GM19372 (cell line): ENCODE data around the gene HIBCH.
"Not testable (repeated sequence)": the region's sequence is repeated elsewhere in the genome, so short reads cannot be mapped to it uniquely, and the experiment has no call there.

Source experiments
- ATAC-seq: cut with Tn5 transposase; IDR thresholded peaks from one replicate; pipeline ENCODE4 v1.9.1; 2021; ENCODE audit warnings: mild to moderate bottlenecking, low read depth, moderate library complexity; ENCODE audit not compliant: unreplicated experiment

HIBCH gene

DNA sequence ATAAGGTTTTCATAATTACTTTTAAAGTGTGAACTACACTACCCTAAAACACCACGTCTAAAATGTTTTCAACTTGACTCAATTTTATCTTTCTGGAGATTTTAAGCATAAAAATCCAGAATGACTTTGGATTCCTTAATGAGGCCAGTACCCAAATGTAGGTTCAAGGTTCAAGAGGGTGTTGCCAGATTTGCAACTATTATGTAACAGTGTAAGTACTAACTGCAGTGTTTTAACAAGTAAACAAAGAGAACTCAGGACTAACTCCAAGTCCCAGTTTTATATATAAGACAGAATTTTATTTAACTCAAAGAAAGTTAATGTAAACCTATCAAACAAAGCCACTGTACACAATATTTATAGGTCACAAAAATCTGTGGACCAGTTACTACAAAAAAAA, 5.7 kb downstream of the HIBCH start:
- no peak for ATAC-seq

DNA sequence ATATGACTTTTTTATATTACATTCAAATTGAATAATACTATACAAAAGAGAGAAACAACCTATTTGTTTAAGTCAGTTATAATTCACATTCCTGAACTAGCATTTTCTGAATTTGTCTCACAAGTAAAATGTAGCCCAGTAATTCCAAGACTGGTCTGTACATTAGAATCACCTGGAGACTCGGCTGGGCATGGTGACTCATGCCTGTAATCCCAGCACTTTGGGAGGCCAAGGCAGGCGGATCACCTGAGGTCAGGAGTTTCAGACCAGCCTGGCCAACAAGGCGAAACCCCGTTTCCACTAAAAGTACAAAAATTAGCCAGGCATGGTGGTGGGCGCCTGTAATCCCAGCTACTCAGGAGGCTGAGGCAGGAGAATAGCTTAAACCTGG, 7.0 kb downstream of the HIBCH start:
- ATAC-seq, result not testable (repeated sequence)

DNA sequence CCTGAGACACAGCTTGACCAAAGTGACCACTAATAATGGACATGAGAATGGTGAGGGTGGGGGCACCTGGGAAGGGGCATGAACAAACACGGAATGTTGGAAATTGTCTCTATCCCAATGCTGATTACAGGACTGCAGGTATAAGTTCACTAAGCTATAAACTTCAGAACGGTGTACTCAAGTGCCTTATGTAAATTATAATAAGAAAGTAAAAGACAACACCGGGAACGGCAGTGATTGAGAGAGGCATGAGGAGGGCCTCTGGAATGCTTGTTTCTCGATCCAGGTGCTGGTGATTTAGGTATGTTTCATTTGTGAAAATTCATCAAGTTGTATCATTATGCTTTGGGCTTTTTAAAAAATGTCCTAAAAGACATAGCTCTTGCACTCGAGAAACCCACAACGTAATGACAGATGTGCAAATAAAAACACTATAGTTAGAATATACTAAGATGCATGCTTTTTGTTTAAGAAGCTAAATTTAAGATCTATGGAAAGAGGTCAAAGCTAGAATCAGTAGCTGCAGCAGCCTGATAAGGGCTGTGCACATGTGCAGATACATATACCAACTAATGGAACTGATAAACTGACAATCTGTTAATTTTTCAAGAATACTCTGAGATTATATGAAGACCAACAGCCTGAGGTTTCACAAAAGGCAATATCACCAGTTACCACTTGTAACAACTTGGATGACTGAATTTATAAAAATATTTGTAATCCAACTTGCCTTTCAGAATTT, 7.6 kb downstream of the HIBCH start:
- ATAC-seq, result no peak

DNA sequence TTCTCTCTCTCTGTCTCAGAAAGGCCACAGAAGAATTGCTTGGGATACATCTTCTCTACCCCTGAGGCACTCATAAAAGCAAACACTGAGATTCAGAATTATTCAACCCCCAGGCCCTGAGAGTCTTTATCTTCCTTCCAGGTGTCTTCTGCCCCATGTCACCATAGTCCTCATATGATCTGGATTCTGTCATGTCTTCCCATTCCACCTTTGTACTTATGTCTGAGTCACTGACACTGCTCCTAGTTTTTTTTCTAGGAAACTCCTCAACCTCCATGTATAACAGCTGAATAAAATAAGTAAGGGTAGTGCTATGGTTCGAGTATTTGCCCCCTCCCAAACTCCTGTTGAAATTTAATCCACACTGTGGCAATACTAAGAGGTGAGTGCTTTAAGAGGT, 11.6 kb downstream of the HIBCH start:
- no peak for ATAC-seq

DNA sequence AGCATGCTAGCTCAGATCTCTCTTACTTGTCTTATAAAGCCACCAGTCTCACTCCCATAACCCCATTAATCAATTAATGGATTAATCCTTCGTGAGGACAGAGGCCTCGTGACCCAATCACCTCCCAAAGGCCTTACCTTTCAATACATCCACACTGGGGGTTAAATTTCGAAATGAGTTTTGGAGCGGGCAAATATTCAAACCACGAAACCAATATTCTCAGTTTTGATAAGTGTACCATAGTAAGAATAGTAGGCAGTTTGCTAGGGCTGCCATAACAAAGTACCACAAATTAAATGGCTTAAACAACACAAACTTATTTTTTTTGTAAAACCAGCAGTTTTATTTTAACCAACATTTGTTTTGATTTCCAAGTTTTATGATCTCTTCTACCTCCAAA, 15.2 kb downstream of the HIBCH start:
- no peak for ATAC-seq

DNA sequence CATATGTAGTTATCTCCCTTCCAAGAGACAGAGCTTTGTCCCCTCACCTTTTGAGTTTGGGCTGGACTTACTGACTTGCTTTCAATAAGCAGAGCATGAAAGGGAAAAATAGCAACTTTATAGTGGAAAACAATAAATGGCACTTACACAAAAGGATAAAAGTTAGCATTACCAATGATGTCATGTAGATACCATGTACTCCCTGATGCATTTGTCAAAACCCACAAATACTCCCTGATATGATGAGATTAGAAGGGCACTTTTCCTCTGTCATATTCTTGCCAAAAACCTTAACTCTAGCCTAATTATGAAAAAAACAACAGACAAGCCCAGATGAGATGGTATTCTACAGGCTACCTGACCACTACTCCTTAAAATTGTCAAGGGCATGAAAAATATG, 16.0 kb downstream of the HIBCH start:
- ATAC-seq, result no peak

DNA sequence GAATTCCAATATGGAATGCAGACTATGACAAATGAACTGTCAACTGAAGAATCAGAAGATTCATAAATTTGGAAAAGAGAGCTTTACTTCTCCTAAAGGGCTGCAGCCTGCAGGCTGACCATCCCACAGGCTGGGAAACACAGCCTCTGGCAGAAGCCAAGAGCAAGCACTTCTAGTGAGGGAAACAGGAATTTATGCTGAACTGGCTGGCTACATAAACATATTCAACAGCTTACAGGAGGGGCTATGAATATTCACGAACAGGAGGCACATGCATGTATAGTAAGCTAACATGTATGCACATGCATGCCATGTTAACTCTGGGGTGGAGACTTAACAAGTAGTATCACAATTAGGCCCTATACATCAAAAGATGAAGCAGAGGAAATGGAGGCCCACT, 17.6 kb downstream of the HIBCH start:
- no peak for ATAC-seq

DNA sequence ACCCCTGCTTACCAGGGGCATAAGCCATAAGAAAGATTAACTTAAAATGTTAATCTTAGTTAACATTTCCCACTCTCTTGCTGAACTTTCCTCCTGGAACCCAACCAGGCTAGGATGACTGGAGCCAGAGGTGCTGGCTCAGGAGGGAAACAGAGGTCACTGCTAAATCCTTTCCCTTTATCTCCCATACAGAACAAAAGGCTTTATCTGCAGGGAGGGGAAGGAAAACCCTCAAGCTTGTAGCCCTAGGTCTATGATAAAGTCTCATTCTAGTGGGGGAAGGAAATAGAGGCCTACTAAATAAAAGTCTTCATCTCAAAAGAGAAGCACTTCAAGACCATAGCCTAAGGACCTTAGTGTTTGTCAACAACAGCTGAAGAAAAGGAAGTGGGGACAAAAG, 18.6 kb downstream of the HIBCH start:
- no peak for ATAC-seq

DNA sequence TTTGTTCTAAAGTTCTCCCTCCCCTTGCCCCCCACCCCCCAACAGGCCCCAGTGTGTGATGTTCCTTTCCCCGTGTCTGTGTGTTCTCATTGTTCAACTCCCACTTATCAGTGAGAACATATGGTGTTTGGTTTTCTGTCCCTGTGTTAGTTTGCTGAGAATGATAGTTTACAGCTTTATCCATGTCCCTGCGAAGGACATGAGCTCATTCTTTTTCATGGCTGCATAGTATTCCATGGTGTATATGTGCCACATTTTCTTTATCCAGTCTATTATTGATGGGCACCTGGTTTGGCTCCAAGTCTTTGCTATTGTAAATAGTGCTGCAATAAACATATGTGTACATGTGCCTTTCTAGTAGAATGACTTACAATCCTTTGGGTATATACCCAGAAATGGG, 21.7 kb downstream of the HIBCH start:
- not testable (repeated sequence) for ATAC-seq

DNA sequence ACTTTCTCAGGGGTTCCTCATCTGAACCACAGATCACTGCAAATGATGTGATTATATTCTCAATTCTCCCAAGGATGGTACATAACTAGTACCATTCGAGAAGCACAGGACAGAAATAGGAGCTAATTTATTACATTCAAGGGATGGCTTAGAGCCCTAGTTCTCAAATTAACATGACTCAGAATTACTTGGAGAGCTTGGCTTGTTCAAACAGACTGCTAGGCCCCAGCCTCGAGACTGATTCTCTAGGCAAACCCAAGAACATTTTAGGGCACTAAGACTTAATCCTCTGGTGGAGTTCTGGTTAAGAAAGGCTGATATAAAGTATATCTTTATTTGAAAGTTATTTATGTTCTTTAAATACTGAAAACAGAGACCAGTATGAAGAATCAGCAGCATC, 35.8 kb downstream of the HIBCH start:
- ATAC-seq, result no peak

DNA sequence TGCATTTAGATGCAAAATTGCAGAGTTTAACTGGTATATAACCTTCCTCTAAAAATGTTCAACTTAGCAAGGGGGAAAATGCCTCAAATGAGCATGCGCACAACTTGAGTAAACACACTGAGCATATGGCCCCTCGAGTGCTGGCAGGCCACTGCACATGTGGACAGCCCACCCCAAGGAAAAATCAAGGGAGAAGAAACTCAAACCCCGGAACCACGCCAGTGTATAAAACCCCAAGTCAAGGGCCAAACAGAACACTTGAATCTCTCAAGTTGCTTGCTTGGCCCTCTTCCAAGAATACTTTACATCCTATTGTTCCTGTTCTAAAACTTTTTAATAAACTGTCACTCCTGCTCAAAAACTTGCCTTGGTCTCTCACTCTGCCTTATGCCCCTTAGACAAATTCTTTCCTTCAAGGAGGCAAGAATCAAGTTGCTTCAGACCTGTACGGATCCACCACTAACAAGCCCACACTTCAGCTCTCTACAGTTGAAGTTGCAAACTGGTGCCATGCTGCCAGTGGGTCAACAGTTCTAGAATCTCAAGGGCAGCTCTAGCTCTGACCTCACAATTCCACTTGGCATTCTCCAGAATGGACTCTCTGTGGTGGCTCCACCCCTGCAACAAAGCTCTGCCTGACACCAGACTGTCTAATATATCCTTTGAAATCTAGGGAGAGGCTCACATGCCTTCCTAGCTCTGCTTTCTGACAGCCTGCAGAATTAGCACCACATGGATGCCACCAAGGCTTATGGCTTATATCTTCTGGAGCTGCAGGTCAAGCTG, 38.9 kb downstream of the HIBCH start:
- no peak for ATAC-seq

DNA sequence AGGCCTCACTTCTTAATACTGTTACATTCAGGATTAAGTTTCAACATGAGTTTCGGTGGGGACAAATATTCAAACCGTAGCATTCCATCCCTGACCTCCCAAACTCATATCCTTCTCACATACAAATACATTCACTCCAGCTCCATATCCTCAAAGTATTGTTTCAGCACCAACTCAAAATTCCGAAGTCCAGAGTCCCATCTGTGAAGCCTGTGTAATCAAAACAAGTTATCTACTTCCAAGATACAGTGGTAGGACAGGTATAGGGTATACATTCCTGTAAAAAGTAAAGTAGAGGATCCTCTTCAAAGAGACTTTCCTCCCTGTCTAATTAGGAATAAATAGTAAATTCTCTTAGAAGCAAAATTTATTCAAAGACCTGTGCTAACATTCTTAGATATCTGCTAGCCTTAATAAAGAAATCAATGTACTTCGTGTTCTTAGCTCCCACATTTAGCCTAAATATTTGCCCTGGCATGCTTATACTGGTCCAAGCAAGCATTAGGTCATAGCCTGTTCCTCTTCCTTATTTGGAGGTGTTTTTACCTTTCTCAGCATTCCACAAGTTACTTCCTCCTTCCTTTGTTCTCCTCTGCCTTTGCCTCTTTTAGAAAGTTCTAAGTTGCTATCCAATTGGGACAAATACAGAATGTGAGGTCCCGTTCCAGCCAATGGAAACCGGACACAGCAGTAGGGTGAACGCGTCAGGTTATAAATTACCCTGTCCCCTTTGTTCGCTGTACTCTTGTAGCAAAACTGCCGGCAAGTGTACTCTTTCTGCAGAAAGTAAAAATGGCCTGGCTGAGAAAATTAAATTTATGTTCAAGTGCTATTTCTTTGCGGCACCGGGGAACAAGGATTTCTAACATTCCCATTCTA, 40.1 kb downstream of the HIBCH start:
- ATAC-seq, result not testable (repeated sequence)

DNA sequence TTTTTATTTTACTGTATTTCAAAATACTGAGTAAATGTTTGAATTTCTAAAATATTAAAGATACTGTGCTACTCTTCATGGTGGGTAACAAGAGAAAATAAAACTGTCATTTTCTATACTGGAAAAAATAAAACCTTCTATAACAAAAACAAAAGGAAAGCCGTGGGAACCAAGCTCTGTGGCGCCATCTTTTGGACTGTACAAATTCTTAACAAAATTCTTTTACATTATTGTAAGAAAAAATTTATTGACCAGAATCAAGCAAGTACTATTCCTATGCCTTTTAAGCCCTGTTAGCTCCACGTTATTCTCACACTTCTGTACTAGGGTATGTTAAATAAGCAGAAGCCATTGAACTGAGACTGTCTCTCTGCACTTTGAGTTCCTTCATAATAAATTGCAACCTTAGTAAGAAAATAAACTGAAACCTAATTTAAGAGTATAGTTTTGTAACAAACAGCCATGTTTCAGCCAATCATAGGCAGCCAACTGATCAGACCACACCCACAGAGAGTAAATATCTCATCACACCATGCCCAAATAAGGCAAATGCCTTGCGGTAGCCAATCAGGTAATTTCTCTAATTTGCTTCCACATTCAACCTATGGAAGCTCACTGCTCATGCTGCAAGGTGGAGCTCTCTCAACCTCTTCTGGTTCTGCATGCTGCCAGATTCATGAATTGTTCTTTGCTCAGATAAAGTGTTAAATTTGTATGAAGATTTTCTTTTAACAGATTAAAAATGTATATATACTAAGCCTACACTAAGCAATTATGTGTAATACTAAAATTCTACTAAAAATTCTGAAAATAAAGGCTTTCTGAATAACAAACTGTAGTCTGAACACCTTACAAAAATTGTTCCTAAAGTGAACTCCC, 42.2 kb downstream of the HIBCH start:
- ATAC-seq, result no peak

DNA sequence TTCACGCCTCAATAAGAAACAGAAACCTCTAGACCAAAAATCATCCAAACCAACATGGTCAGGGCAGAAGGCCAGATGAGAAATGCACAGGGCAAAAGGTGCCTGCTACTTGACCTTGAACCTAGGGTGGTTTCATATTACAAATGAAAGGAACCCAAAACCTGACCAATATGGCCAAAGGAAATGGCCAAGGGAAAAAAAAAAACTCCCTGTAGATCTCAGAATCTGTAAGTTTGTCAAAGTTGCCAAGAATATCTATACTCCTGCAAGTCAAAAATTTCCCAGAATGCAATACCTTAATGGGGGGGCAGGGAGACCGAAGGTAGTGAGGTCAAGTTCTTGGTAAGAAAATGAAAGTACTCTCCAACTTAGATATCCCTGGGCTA, 47.2 kb downstream of the HIBCH start:
- ATAC-seq, result no peak

DNA sequence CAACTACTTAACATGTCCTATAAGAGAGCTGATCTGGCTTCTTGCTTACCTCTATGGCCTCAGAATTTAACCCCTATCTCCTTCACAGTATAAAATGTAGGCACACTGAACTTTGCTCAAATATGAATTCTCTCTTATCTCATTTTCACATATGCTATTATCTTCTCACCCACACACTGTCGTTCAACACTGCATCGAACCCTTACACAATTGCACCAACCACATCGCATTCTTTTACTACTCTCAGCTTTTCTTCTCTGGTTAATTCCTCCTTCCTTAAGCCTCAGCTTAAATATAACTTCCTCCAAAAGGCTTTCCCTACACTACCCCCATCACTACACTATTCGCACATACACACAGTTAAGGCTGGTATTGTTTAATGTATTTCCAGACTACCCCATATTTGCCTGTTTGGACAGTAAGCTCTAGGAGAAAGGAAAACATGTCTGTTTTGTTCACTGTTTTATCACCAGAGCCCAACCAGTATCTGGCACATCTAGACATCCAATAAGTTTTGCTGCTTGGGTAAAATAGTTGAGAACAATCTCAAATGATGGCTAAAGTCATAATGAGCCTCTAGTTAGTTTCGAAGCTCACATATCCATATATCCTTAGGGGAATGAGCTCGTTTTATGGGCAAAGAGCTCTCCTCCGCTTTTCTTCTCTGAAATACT, 47.7 kb downstream of the HIBCH start:
- ATAC-seq, result no peak

DNA sequence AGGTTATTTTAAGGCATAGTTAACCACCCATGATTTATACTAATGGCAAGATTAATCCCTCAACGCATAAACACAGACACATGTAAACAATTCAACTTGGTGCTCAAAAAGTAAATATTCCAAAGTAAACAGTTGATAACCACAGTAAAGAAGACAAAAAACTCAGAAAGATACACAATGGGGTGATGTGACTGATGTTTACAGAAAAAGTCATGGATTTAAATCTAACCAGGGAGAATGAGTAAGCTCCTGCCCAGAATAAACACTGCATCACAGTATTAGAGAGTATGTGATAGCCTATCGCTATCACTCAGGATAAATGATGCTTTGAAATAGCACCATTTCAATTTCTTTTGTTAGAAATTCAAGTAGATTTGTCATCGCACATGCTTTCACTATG, 49.3 kb downstream of the HIBCH start:
- ATAC-seq, result no peak

DNA sequence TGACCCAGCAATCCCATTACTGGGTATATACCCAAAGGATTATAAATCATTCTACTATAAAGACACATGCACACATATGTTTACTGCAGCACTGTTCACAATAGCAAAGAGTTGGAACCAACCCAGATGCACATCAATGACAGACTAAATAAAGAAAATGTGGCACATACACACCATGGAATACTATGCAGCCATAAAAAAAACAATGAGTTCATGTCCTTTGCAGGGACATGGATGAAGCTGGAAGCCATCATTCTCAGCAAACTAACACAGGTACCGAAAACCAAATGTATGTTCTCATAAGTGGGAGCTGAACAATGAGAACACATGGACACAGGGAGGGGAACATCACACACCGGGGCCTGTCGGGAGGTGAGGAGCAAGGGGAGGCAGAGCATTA, 49.9 kb downstream of the HIBCH start:
- ATAC-seq, result not testable (repeated sequence)

DNA sequence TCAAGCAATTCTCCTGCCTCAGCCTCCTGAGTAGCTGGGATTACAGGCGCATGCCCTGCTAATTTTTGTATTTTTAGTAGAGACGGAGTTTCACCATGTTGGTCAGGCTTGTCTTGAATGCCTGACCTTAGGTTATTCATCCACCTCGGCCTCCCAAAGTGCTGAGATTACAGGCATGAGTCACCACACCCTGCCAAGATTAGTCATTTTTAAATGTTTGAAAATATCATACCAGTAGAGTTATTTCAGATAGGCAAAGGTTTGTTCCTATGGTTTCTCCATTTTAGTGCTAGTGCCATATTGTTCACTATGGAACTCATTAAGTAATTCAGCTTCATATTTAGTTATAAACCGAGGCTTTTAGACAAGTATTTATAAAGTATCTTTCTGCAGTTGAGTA, 52.3 kb downstream of the HIBCH start:
- ATAC-seq, result no peak

DNA sequence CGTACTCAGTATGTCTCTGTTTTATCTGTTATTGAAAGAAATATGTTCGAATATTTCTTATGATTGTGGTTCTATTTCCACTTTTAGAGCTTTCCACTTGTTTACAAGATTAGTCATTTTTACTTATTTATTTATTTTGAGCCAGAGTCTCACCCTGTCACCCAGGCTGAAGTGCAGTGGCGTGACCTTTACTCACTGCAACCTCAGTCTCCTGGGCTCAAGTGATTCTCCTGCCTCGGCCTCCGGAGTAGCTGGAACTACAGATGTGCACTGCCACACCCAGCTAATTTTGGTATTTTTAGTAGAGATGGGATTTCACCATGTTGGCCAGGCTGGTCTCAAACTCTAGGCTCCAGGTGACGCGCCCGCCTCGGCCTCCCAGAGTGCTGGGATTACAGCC, 53.3 kb downstream of the HIBCH start:
- no peak for ATAC-seq

DNA sequence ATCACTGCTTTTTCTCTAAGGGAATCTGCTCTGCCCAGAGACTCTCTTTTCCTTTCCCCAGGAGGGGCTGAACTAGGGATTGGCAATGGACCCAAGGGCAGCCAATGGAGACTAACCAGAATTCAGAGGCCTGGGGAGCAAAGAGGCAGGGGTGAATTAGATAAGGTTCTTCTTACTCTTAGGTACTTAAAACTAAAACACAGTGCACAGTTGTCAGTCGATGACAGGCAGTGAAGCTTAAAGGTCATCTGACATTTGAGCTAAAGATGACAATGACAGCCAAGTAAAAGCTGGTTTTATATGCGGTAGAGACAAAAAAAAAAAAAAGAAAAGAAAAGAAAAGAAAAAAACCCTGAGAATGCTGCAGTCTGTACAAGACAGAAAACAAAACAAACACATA, 57.8 kb downstream of the HIBCH start:
- no peak for ATAC-seq
